ENCODE results near the gene ARMC6.
"Not testable (repeated sequence)": the region's sequence is repeated elsewhere in the genome, so short reads cannot be mapped to it uniquely, and the experiment has no call there.

Gene ARMC6

DNA sequence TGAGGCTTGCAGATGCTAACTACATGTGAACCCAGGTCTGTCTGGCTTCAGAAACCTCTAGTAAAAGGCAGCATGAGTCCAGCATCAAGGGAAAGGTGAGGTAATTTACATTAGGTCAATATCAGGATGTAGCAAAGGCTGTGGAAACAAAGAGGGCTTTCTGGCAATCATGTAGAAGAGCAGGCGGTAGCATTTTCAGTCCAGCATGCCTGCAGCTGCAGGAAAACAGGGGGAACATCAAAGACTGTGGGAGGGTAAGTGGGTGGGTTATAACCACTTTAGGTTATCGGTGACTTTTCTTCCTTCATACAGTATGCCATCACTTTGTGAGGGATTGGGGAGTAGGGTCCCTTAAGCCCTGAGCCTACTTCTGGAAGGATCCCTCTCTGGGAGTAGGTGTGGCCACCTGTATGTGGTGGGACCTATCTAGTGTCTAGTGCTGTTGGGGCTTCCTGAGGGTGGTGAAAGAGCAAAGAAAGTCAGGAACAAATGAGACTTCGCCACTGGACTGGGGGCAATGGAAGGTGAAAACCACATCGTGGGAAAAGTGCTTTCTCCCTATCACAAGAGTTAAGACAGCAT, 10.9 kb upstream of the ARMC6 start:
- no peak for DNase-seq (ENCODE audit: low read depth in 1 of 2, low spot score in 1 of 2)

- DNase-seq (ENCODE audit: low read depth in 1 of 2, low spot score in 1 of 2), result not testable (repeated sequence)
Measured at GRCh38 chr19:19023376-19023775, 10.0 kb upstream of the ARMC6 start.

- DNase-seq (ENCODE audit: low read depth in 1 of 2, low spot score in 1 of 2), result no peak
Measured at GRCh38 chr19:19025861-19026260, 7.5 kb upstream of the ARMC6 start.

- no peak for DNase-seq (ENCODE audit: low read depth in 1 of 2, low spot score in 1 of 2)
Measured at GRCh38 chr19:19026299-19026971, 7.0 kb upstream of the ARMC6 start.

DNA sequence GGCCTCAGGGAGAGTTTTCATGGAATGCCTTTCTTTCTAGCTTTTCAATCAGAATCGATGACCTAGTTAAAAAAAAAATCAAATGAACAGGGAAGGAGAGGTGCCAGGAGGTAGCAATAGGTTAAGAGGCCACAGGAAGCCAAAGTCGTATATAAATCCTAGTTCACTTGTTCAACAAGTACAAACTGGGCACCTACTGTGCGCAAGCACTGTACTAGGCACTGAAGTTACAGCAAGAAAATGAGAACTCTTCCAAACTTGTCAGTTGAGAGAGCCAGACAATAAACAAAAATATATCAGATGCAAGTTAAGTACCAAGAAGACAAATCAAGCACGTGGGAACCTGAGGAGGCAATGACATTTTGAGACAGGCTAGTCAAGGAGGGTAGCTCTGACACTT, 6.2 kb upstream of the ARMC6 start:
- no peak for DNase-seq (ENCODE audit: low read depth in 1 of 2, low spot score in 1 of 2)

GRCh38 chr19:19028526-19028925, 4.9 kb upstream of the ARMC6 start:
- no peak for DNase-seq (ENCODE audit: low read depth in 1 of 2, low spot score in 1 of 2)

- no peak for DNase-seq (ENCODE audit: low read depth in 1 of 2, low spot score in 1 of 2)
Measured at GRCh38 chr19:19031891-19032290, 1.5 kb upstream of the ARMC6 start.

- peak in 1 of 2 donors; percentile 42 for DNase-seq (ENCODE audit: low read depth in 1 of 2, low spot score in 1 of 2)
Measured at GRCh38 chr19:19032420-19033175, 805 bp upstream of the ARMC6 start.

DNA sequence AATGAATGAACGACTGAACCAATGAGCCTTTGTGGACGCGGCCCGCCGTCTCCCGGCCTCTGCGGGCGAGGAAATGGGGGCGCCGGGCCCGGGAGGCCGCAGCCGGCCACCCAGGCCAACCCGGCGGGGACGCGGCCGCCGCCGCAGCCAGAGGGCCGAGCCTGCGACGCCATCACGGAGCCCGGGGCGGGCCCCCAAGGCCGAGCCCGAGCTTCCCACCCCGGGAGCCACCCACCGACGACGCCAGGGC, 302 bp upstream of the ARMC6 start:
- DNase-seq (ENCODE audit: low read depth in 1 of 2, low spot score in 1 of 2), result no peak

DNA sequence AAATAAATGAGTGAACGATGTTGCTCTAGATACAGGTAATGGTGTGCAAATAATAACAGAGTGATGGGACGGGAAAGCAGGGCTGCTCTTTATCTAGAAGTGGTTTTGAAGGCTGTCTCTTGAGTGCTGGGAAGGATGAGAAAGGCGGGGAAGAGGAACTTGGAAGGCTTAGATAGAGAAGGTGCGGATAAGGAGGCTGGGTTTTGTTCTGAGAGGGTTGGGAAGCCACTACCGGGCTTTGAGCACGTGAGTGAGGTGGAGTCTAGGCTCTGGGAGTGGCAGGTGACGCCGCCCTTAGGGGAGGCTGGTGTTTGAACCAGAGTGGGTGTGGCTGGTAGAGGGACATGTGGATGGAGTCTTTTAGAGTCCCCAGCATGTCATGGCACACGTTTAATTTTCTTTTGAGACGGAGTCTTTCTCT, 811 bp downstream of the ARMC6 start:
- peak in 1 of 2 donors; percentile 41 for DNase-seq (ENCODE audit: low read depth in 1 of 2, low spot score in 1 of 2)

DNA sequence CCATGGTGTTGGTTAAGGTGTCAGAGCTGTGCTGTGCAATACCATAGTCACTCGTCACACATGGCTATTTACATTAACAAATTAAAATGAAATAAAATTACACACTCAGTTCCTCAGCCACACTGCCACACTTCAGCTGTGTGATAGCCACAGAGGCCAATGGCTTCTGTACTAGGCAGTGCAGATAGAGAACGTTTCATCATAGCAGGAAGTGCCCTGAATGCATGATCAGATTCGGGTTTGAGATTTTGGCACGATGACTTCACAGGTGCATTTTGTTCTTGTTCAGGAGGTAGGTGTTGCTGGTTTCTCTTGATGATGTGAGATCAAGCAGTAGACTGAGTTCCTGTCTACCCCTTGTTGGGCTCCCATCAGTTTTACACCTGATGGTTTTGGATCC, 6.5 kb downstream of the ARMC6 start:
- no peak for DNase-seq (ENCODE audit: low read depth in 1 of 2, low spot score in 1 of 2)

DNA sequence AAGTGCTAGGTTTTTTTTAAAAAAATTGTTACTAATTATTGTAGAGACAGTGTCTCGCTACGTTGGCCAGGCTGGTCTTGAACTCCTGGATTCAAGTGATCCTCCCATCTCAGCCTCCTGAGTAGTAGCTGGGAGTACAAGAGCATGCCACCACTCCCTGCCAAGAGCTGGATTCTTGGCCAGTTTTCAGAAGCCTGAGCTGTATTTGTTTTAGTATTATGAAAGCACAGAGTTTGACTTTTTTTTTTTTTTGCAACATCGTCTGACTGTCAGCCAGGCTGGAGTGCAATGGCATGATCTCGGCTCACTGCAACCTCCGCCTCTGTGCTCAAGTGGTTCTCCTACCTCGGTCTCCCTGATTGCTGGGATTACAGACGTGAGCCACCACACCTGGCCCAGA, 7.0 kb downstream of the ARMC6 start:
- no peak for DNase-seq (ENCODE audit: low read depth in 1 of 2, low spot score in 1 of 2)

GRCh38 chr19:19042732-19043280, 9.4 kb downstream of the ARMC6 start:
- no peak for DNase-seq (ENCODE audit: low read depth in 1 of 2, low spot score in 1 of 2)

- no peak for DNase-seq (ENCODE audit: low read depth in 1 of 2, low spot score in 1 of 2)
Measured at GRCh38 chr19:19043481-19043880, 10.1 kb downstream of the ARMC6 start.

DNA sequence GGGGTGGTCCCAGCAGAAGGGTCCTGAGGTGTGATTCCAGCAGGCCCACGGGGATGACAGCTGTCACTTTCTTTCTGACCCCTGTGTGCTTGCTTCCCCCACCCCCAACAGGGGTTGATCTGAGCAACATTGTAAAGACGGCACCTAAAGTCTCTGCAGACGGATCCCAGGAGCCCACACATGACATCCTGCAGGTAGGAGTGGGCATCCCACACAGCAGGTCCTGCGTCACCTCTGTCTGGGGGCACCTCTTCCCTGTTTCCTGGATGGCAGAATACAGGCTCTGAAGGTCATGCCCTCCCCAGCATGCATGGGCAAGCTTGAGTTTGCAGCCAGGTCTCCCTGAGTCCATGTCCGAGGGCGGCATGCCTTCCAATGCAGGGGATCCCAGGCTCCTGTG, 10.5 kb downstream of the ARMC6 start:
- no peak for DNase-seq (ENCODE audit: low read depth in 1 of 2, low spot score in 1 of 2)

- no peak for DNase-seq (ENCODE audit: low read depth in 1 of 2, low spot score in 1 of 2)
Measured at GRCh38 chr19:19049406-19049805, 16.0 kb downstream of the ARMC6 start.

- DNase-seq (ENCODE audit: low read depth in 1 of 2, low spot score in 1 of 2), result no peak
Measured at GRCh38 chr19:19050104-19050503, 16.7 kb downstream of the ARMC6 start.

- DNase-seq (ENCODE audit: low read depth in 1 of 2, low spot score in 1 of 2), result no peak
Measured at GRCh38 chr19:19050731-19051130, 17.3 kb downstream of the ARMC6 start.

- no peak for DNase-seq (ENCODE audit: low read depth in 1 of 2, low spot score in 1 of 2)
Measured at GRCh38 chr19:19051478-19052213, 18.2 kb downstream of the ARMC6 start.

DNA sequence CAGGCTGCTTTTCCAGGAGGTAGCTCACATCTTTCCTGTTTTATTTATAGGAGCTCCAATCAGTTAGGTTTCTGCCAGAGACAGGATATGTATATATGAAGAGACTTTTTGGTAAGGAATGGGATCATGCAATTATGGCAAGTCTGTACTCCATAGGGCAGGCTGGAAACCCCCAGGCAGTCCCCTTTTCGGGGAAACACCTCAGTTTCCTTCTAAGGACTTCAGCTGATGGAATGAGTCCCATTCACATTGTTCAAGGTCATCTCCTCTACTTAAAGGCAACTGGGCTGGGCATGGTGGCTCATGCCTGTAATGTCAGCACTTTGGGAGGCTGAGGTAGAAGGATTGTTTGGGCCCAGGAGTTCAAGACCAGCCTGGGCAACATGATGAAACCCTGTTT, 19.5 kb downstream of the ARMC6 start:
- no peak for DNase-seq (ENCODE audit: low read depth in 1 of 2, low spot score in 1 of 2)

DNA sequence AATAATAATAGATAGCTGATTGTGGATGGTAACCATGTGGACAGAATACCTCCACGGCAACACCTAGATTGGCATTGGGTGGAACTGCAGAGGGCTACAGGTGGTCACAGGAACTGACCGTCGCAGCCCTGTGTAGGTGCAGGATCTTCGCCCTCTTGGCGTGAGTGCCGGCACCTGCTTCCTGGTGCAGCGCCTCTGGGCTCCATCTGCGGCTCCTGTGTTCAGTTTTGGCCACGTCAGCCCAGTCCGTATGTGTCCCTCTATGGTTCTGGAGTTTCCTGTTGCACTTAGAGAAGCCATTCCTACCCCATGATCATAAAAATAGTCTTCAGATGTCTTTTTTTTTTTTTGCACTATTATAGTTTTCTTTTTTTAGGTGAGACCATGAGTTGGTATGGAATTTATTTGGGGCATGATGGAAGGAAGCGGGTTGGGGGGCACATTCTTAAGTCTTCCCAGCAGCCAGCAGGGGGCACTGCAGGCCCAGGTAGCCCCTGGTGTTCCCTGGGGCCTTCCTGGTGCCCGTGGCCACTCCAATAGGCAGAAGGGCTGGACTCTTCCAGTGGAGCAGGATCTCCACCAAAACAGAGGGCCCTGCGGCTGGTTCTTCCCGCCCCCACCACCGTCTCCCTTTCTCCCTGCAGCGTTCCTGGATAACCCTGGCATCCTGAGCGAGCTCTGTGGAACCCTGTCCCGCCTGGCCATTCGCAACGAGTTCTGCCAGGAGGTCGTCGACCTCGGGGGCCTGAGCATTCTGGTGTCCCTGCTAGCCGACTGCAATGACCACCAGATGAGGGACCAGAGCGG, 20.3 kb downstream of the ARMC6 start:
- peak; percentile 29 to 35 for DNase-seq (ENCODE audit: low read depth in 1 of 2, low spot score in 1 of 2)

Measured in activated T-helper 1 cell treated with anti-CD3 and anti-CD28 coated beads, Interleukin-2, amount 50 U/mL, for 16 hours (primary cell).